ENCODE data around the gene POC5. TPM values are rescaled to one million over a fixed set of nuclear protein-coding genes. Genes with fewer than 3 reads are reported as not detected.

Gene POC5
- total and polyA plus RNA-seq, 2 of the 8 experiments (the other 6 are each of a cell fraction or from before 2014, with no cell fraction given), result 11.2 to 12.1 TPM

GRCh38 chr5:75756981-75757380, 39.7 kb upstream of the POC5 start (continued):
- TF ChIP-seq SIN3A (conservative IDR thresholded peaks at IDR 0.05 in 1 of 2, IDR thresholded peaks at IDR 0.05 in 1 of 2; ENCODE audit: low read depth in 1 of 2, low read length in 2 of 2), result no peak
- no peak for TF ChIP-seq CTBP2 (IDR thresholded peaks at IDR 0.05; ENCODE audit: borderline replicate concordance, insufficient read depth, insufficient read length, low read length)
- no peak for TF ChIP-seq RAD21 (IDR thresholded peaks at IDR 0.05 in 1 of 2, conservative IDR thresholded peaks at IDR 0.05 in 1 of 2; ENCODE audit: low read depth in 2 of 2, low read length in 2 of 2)
- TF ChIP-seq SUZ12 (IDR thresholded peaks at IDR 0.05; ENCODE audit: low read length), result no peak
- TF ChIP-seq ATF3 (IDR thresholded peaks at IDR 0.05; ENCODE audit: insufficient read depth, low read depth, low read length), result no peak
- no peak for TF ChIP-seq JUND (IDR thresholded peaks at IDR 0.05; ENCODE audit: low read length)
- no peak for TF ChIP-seq CBX5 (IDR thresholded peaks at IDR 0.05; ENCODE audit: low read depth, low read length)
- TF ChIP-seq CHD1 (IDR thresholded peaks at IDR 0.05; ENCODE audit: low read depth, low read length), result no peak
- no peak for TF ChIP-seq TEAD4 (IDR thresholded peaks at IDR 0.05; ENCODE audit: low read depth, low read length)
- no peak for TF ChIP-seq SIX5 (IDR thresholded peaks at IDR 0.05; ENCODE audit: low read depth, low read length)
- TF ChIP-seq NANOG (IDR thresholded peaks at IDR 0.05; ENCODE audit: insufficient read depth, low read depth, low read length, poor library complexity, severe bottlenecking), result no peak
- TF ChIP-seq RXRA (IDR thresholded peaks at IDR 0.05; ENCODE audit: insufficient read depth, low read depth, low read length), result no peak
- TF ChIP-seq ASH2L (IDR thresholded peaks at IDR 0.05; ENCODE audit: low read length), result no peak
- no peak for TF ChIP-seq POU5F1 (IDR thresholded peaks at IDR 0.05; ENCODE audit: low read depth, low read length)
- no peak for TF ChIP-seq RFX5 (IDR thresholded peaks at IDR 0.05; ENCODE audit: borderline replicate concordance, low read depth, low read length)
- no peak for TF ChIP-seq SRF (IDR thresholded peaks at IDR 0.05; ENCODE audit: low read depth, low read length)
- TF ChIP-seq USF2 (IDR thresholded peaks at IDR 0.05; ENCODE audit: low read length), result no peak
- no peak for TF ChIP-seq TAF7 (optimal IDR thresholded peaks at IDR 0.05; ENCODE audit: borderline replicate concordance, low read depth, low read length)
- TF ChIP-seq CEBPB (IDR thresholded peaks at IDR 0.05; ENCODE audit: low read depth, low read length), result no peak

Data from H1 (cell line).